GM23338 (cell line): Measurements from ENCODE around the gene SPTLC2. TPM values are rescaled to one million over a fixed set of nuclear protein-coding genes. Genes with fewer than 3 reads are reported as not detected.

ENCODE experiments used
- ATAC-seq: fragments of 200-7000 bp; cut with Tn5 transposase; 3 replicates; pipeline ENCODE4 v1.9.1; 2020
- DNase-seq: peaks from one replicate; pipeline ENCODE4 v3.0.0-alpha.2; 2015; ENCODE audit warnings: low spot score
- H2AFZ ChIP-seq: fragments of 200-600 bp; sonication (generic); 2 replicates; pipeline ENCODE4 v1.8.0; 2016; ENCODE audit warnings: antibody characterized with exemption, mild to moderate bottlenecking, moderate library complexity
- H3F3A ChIP-seq: fragments of 200-600 bp; sonication (generic); replicated peaks from 2 replicates; pipeline ENCODE4 v1.8.0; 2017; ENCODE audit warnings: antibody characterized with exemption, mixed run types, low read depth
- H3K27ac ChIP-seq: fragments of 200-600 bp; sonication (generic); 2 replicates; pipeline ENCODE4 v1.6.1; 2016; ENCODE audit warnings: low read depth
- H3K27me3 ChIP-seq: fragments of 200-600 bp; sonication (generic); 2 replicates; pipeline ENCODE4 v1.8.0; 2016; ENCODE audit warnings: mild to moderate bottlenecking, mixed run types, moderate library complexity; ENCODE audit not compliant: insufficient read depth
- H3K36me3 ChIP-seq: fragments of 200-600 bp; sonication (generic); 2 replicates; pipeline ENCODE4 v1.8.0; 2016; ENCODE audit warnings: mild to moderate bottlenecking; ENCODE audit not compliant: insufficient read depth
- H3K4me1 ChIP-seq: fragments of 200-600 bp; sonication (generic); 2 replicates; pipeline ENCODE4 v1.8.0; 2016; ENCODE audit warnings: mild to moderate bottlenecking, moderate library complexity; ENCODE audit not compliant: insufficient read depth
- H3K4me2 ChIP-seq: fragments of 200-600 bp; sonication (generic); 2 replicates; pipeline ENCODE4 v1.7.1; 2017; ENCODE audit warnings: mixed run types
- H3K4me3 ChIP-seq: fragments of 200-600 bp; sonication (generic); 2 replicates; pipeline ENCODE4 v1.6.1; 2016; ENCODE audit warnings: mixed run types
- H3K79me2 ChIP-seq: fragments of 200-600 bp; sonication (generic); replicated peaks from 2 replicates; pipeline ENCODE4 v1.8.0; 2017; ENCODE audit warnings: mild to moderate bottlenecking; ENCODE audit not compliant: insufficient read depth
- H3K9me2 ChIP-seq: fragments of 200-600 bp; sonication (generic); 2 replicates; pipeline ENCODE4 v1.8.0; 2017; ENCODE audit not compliant: insufficient read depth
- H4K20me1 ChIP-seq: fragments of 200-600 bp; sonication (generic); replicated peaks from 2 replicates; pipeline ENCODE4 v1.8.0; 2017; ENCODE audit warnings: mild to moderate bottlenecking; ENCODE audit not compliant: insufficient read depth
- H3K27ac Mint-ChIP-seq: 2 replicates; pipeline ENCODE4 v1.8.0; 2020; ENCODE audit warnings: inconsistent platforms, mild to moderate bottlenecking, moderate library complexity, mixed read lengths
- H3K27me3 Mint-ChIP-seq: 3 replicates; pipeline ENCODE4 v1.8.0; 2022; ENCODE audit warnings: low read depth, mild to moderate bottlenecking, moderate library complexity, mixed read lengths, inconsistent platforms; ENCODE audit not compliant: insufficient read depth, poor library complexity
- H3K36me3 Mint-ChIP-seq: 3 replicates; pipeline ENCODE4 v1.8.0; 2021; ENCODE audit warnings: low read depth, mild to moderate bottlenecking, inconsistent platforms, moderate library complexity, mixed read lengths
- H3K4me1 Mint-ChIP-seq: 3 replicates; pipeline ENCODE4 v1.8.0; 2020; ENCODE audit warnings: mild to moderate bottlenecking, inconsistent platforms, mixed read lengths
- H3K4me3 Mint-ChIP-seq: 3 replicates; pipeline ENCODE4 v1.8.0; 2021; ENCODE audit warnings: moderate library complexity, mild to moderate bottlenecking, inconsistent platforms, mixed read lengths
- H3K9me3 Mint-ChIP-seq: 3 replicates; pipeline ENCODE4 v1.8.0; 2020; ENCODE audit warnings: moderate library complexity, mild to moderate bottlenecking, inconsistent platforms, mixed read lengths
- CTCF ChIP-seq, 2 experiments: fragments of 200-600 bp in 1 of 2; sonication (generic) in 1 of 2; conservative IDR thresholded peaks; 2 replicates each; pipeline versions ENCODE4 v1.5.1 to v1.6.1; 2016 to 2017; ENCODE audit warnings: antibody characterized with exemption in 2 of 2, low read depth in 2 of 2, mild to moderate bottlenecking in 2 of 2, moderate library complexity in 1 of 2
- EZH2phosphoT487 ChIP-seq: fragments of 200-600 bp; sonication (generic); IDR thresholded peaks from one replicate; pipeline ENCODE4 v1.8.1; 2018; ENCODE audit warnings: antibody characterized with exemption; ENCODE audit not compliant: unreplicated experiment
- ZNF462 ChIP-seq: fragments of 250-450 bp; sonication (Bioruptor Pico); IDR thresholded peaks from 2 replicates; pipeline ENCODE4 v1.5.0; 2020; ENCODE audit warnings: mild to moderate bottlenecking, moderate library complexity
- polyA plus RNA-seq: library from polyadenylated mRNA; unstranded; fragments of >200 nt; fragmentation: Nextera tagmentation; extraction: Ambion mirVana; gene quantifications from 2 replicates; pipeline ENCODE4 v1.2.1, GENCODE V29; 2016
- total RNA-seq: library from RNA; depleted of rRNA; stranded (reverse); fragments of >200 nt; shearing (Covaris generic); gene quantifications from 2 replicates; pipeline ENCODE4 v1.2.3, GENCODE V29; 2014

The SPTLC2 gene
- total and polyA plus RNA-seq, 2 experiments from 2014 or later: 22.3 to 38.9 TPM

- TF ChIP-seq ZNF462 (CRISPR knock-in tag) (no peak), CTCF (conservative IDR thresholded peaks at IDR 0.05; ENCODE audit: low read depth in 2 of 2) (no peak)
Measured at GRCh38 chr14:77605392-77605972, 11.0 kb downstream of the SPTLC2 start (continued).

- Mint-ChIP-seq H3K4me1 (peaks cover 14% of the 10 kb centered on the region), H3K4me3 (no peak overlapping the region)
Measured at GRCh38 chr14:77603654-77604255, 12.7 kb downstream of the SPTLC2 start.

More at GRCh38 chr14:77603654-77604255, 12.7 kb downstream of the SPTLC2 start:
- H3K4me1 ChIP-seq: peaks cover 12% of the 10 kb centered on the region
- ATAC-seq (no peak), DNase-seq (no peak)
- no peaks in the 10 kb centered on the region for H3K9me2 ChIP-seq
- no peak overlapping the region for H3K27ac ChIP-seq
- no peak overlapping the region for H3K4me3 ChIP-seq
- TF ChIP-seq CTCF (conservative IDR thresholded peaks at IDR 0.05; ENCODE audit: low read depth in 2 of 2): peak in 1 of 2 experiments; percentile 10; a peak in 1 of 4 replicates
- no peak for TF ChIP-seq EZH2phosphoT487
- H3K9me3 Mint-ChIP-seq: peaks cover 33% of the 10 kb centered on the region
- no peaks in the 10 kb centered on the region for H3K27me3 Mint-ChIP-seq
- peaks cover 97% of the 10 kb centered on the region for H3K79me2 ChIP-seq
- H2AFZ ChIP-seq: no peak overlapping the region
- no peak overlapping the region for H3K27ac Mint-ChIP-seq
- peaks cover 18% of the 10 kb centered on the region for H4K20me1 ChIP-seq
- H3K36me3 ChIP-seq: peaks cover 15% of the 10 kb centered on the region
- H3F3A ChIP-seq: no peaks in the 10 kb centered on the region
- no peak overlapping the region for H3K4me2 ChIP-seq
- peaks cover 40% of the 10 kb centered on the region for H3K36me3 Mint-ChIP-seq
- H3K27me3 ChIP-seq: no peaks in the 10 kb centered on the region
